CD4-positive, alpha-beta T cell treated with Interleukin-10 for 1 hour (primary cell): Measurements from ENCODE around the gene MYCL.
"Not testable (repeated sequence)": the region's sequence is repeated elsewhere in the genome, so short reads cannot be mapped to it uniquely, and the experiment has no call there.

Experiments used
- DNase-seq: peaks from one replicate; pipeline ENCODE4 v3.0.0-alpha.2; 2020

The MYCL gene

GRCh38 chr1:39915499-39916129, 13.9 kb upstream of the MYCL start:
- no peak for DNase-seq

- not testable (repeated sequence) for DNase-seq
Measured at GRCh38 chr1:39913136-39913535, 11.4 kb upstream of the MYCL start.

- DNase-seq = no peak
Measured at GRCh38 chr1:39910263-39910662, 8.5 kb upstream of the MYCL start.

- DNase-seq = no peak
Measured at GRCh38 chr1:39908534-39908933, 6.8 kb upstream of the MYCL start.

GRCh38 chr1:39907528-39908453, 6.1 kb upstream of the MYCL start:
- DNase-seq = no peak

- DNase-seq = no peak
Measured at GRCh38 chr1:39905172-39905571, 3.5 kb upstream of the MYCL start.

- no peak for DNase-seq
Measured at GRCh38 chr1:39902460-39902807, 717 bp upstream of the MYCL start.

GRCh38 chr1:39901464-39901713, 328 bp downstream of the MYCL start:
- DNase-seq = no peak

- DNase-seq = no peak
Measured at GRCh38 chr1:39900662-39901463, 854 bp downstream of the MYCL start.

GRCh38 chr1:39899611-39900538, 1.8 kb downstream of the MYCL start:
- no peak for DNase-seq

GRCh38 chr1:39898648-39899603, 2.8 kb downstream of the MYCL start:
- DNase-seq = no peak

- DNase-seq = no peak
Measured at GRCh38 chr1:39898191-39898590, 3.5 kb downstream of the MYCL start.

- DNase-seq = no peak
Measured at GRCh38 chr1:39896909-39897685, 4.6 kb downstream of the MYCL start.

- DNase-seq = no peak
Measured at GRCh38 chr1:39895731-39896480, 5.8 kb downstream of the MYCL start.

GRCh38 chr1:39894884-39895495, 6.7 kb downstream of the MYCL start:
- DNase-seq = no peak

GRCh38 chr1:39892601-39893595, 8.8 kb downstream of the MYCL start:
- no peak for DNase-seq

GRCh38 chr1:39890880-39891279, 10.8 kb downstream of the MYCL start:
- DNase-seq = no peak

- DNase-seq = no peak
Measured at GRCh38 chr1:39890273-39890672, 11.4 kb downstream of the MYCL start.
